Mammary epithelial cell (primary cell): Measurements from ENCODE around the gene ALK.

ENCODE experiments used
- EZH2 ChIP-seq: IDR thresholded peaks from 2 replicates; pipeline ENCODE4 v1.6.1; 2012; ENCODE audit warnings: low read length, inconsistent platforms, borderline replicate concordance
- TF ChIP-seq, protein P1 (sequence below), 2 donors: IDR thresholded peaks in 1 of 2; conservative IDR thresholded peaks in 1 of 2; 2 replicates each; pipeline ENCODE4 v1.5.1; 2011 to 2012; ENCODE audit warnings: inconsistent platforms in 2 of 2, low read length in 2 of 2, mild to moderate bottlenecking in 2 of 2, control low read depth in 1 of 2, low read depth in 1 of 2; ENCODE audit not compliant: insufficient read depth in 1 of 2; ENCODE audit errors: extremely low read depth in 1 of 2

DNA sequence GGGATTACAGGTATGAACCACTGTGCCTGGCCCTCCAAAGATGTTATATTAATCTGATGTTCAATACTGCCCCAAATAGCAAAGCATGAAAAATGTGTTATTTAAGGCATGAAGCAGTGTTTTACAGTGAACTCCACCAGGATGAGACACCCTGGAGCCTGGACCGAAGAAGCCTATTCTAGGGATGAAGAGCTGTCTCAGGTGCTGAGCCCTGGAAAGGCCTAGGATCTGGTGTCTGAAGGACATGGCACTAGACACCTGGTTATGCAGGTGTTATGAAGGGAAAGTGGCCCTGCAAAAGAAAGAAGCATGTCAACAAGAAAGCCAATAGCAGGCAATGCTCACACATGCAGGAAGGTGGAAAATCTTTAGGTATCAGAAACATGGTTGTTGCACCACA is 431.8 kb downstream of the ALK start:
- TF ChIP-seq, protein P1, sequence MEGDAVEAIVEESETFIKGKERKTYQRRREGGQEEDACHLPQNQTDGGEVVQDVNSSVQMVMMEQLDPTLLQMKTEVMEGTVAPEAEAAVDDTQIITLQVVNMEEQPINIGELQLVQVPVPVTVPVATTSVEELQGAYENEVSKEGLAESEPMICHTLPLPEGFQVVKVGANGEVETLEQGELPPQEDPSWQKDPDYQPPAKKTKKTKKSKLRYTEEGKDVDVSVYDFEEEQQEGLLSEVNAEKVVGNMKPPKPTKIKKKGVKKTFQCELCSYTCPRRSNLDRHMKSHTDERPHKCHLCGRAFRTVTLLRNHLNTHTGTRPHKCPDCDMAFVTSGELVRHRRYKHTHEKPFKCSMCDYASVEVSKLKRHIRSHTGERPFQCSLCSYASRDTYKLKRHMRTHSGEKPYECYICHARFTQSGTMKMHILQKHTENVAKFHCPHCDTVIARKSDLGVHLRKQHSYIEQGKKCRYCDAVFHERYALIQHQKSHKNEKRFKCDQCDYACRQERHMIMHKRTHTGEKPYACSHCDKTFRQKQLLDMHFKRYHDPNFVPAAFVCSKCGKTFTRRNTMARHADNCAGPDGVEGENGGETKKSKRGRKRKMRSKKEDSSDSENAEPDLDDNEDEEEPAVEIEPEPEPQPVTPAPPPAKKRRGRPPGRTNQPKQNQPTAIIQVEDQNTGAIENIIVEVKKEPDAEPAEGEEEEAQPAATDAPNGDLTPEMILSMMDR (conservative IDR thresholded peaks at IDR 0.05 in 1 of 2, IDR thresholded peaks at IDR 0.05 in 1 of 2; ENCODE audit: extremely low read depth in 1 of 2, insufficient read depth in 1 of 2, low read depth in 1 of 2, low read length in 2 of 2) = no peak
- TF ChIP-seq EZH2 = no peak
